A673 (cell line): Measurements from ENCODE around the gene CWC15. TPM values are rescaled to one million over a fixed set of nuclear protein-coding genes. Genes with fewer than 3 reads are reported as not detected.

Experiments
- BruUV-seq: library from RNA; stranded (reverse); fragments of 400-500 nt; replicated peaks from 2 replicates; lab custom pipeline; 2021; lab: Mats Ljungman, UMichigan
- CTCF ChIA-PET: fragments of 300-600 bp; sonication (Branson Sonifier 250); formaldehyde crosslinking; loops from one replicate; lab custom pipeline; 2022; ENCODE audit warnings: antibody characterized with exemption; lab: Charles Lee
- POLR2A ChIA-PET: fragments of 300-600 bp; sonication (Branson Sonifier 250); formaldehyde crosslinking; loops from one replicate; lab custom pipeline; 2022; ENCODE audit warnings: antibody characterized with exemption; ENCODE audit not compliant: low non-redundant PET; lab: Charles Lee
- DNase-seq: peaks from one replicate; pipeline ENCODE4 v3.0.0-alpha.2; 2015; ENCODE audit warnings: low spot score
- H3K27ac ChIP-seq: fragments of 200-600 bp; sonication (generic); 2 replicates; pipeline ENCODE4 v1.5.1; 2016; ENCODE audit warnings: mixed run types, low read depth, mild to moderate bottlenecking, mixed read lengths, antibody characterized with exemption, low read length; ENCODE audit not compliant: poor library complexity, severe bottlenecking
- H3K27me3 ChIP-seq: fragments of 200-600 bp; sonication (generic); replicated peaks from 2 replicates; pipeline ENCODE4 v1.6.1; 2017; ENCODE audit warnings: mixed run types, low read depth, mild to moderate bottlenecking, mixed read lengths, antibody characterized with exemption, low read length; ENCODE audit not compliant: insufficient read depth, poor library complexity
- H3K36me3 ChIP-seq: fragments of 200-600 bp; sonication (generic); 2 replicates; pipeline ENCODE4 v1.6.1; 2016; ENCODE audit warnings: mixed run types, mild to moderate bottlenecking, mixed read lengths, antibody characterized with exemption, low read length; ENCODE audit not compliant: insufficient read depth, poor library complexity, severe bottlenecking
- H3K4me1 ChIP-seq: fragments of 200-600 bp; sonication (generic); 2 replicates; pipeline ENCODE4 v1.6.1; 2017; ENCODE audit warnings: mixed run types, mild to moderate bottlenecking, mixed read lengths, antibody characterized with exemption, low read length; ENCODE audit not compliant: insufficient read depth, poor library complexity, severe bottlenecking
- H3K4me3 ChIP-seq: fragments of 200-600 bp; sonication (generic); 2 replicates; pipeline ENCODE4 v1.5.1; 2016; ENCODE audit warnings: low read depth, mixed run types, mild to moderate bottlenecking, mixed read lengths, low read length; ENCODE audit not compliant: poor library complexity, severe bottlenecking
- H3K9me3 ChIP-seq: fragments of 200-600 bp; sonication (generic); 2 replicates; pipeline ENCODE4 v1.6.1; 2016; ENCODE audit warnings: mixed run types, low read depth, mild to moderate bottlenecking, mixed read lengths, antibody characterized with exemption, low read length; ENCODE audit not compliant: poor library complexity, severe bottlenecking
- EZH2 ChIP-seq: fragments of 200-600 bp; sonication (generic); IDR thresholded peaks from 2 replicates; pipeline ENCODE4 v1.6.1; 2017; ENCODE audit warnings: borderline replicate concordance, low read depth, mild to moderate bottlenecking, mixed read lengths, antibody characterized with exemption, low read length; ENCODE audit not compliant: poor library complexity, severe bottlenecking
- intact Hi-C: fragments of 100-400 bp; cut with micrococcal nuclease; formaldehyde crosslinking; loops from one replicate; pipeline ENCODE4 v1.10.0; 2022; ENCODE audit not compliant: unreplicated experiment
- total RNA-seq: library from RNA; stranded (reverse); gene quantifications from 2 replicates; pipeline ENCODE4 v1.2.3, GENCODE V29; 2021
- TF ChIP-seq, protein P1 (sequence below): fragments of 300-800, 200-600 bp; sonication (generic); conservative IDR thresholded peaks from 2 replicates; pipeline ENCODE4 v1.5.1; 2017; ENCODE audit warnings: low read depth, mild to moderate bottlenecking, antibody characterized with exemption, low read length, moderate library complexity, mixed read lengths

Gene CWC15
- total RNA-seq, 1 experiment from 2014 or later = 86.7 TPM

DNA sequence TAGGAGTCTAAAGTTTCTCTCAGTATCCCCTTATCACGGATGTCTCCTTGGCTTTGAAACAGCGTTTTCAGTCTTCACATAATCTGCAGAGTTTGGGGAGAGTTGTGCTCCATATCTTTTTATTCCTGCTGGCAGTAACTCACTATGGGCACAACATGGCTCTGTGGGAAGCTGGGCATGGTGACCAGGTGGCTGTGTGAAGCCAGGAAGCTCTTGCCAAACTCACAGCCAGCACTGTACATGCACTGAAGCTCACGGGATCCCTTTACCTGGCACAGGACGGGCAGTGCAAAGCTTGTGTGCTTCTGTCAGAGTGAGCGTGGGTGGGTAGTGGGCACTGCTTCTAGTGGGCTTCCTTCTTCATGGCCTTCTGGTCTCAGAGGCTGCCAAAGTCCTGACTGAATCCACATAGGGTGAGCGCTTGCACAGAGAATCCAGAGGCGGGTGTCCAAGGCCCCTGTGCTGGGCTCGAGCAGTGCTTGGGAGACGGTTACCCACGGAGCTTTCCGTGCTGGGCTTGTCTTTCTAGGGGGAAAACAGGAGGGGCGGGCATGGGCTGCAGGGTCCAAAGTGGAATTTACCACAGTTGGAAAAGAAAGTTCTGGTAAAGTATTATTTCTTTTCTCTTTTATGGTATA is 40.9 kb upstream of the CWC15 start:
- Histone ChIP-seq H3K27me3 (peaks cover 3% of the 10 kb centered on the region), H3K9me3 (no peaks in the 10 kb centered on the region), H3K4me1 (no peaks in the 10 kb centered on the region), H3K36me3 (no peaks in the 10 kb centered on the region), H3K4me3 (no peak overlapping the region), H3K27ac (no peak overlapping the region)
- intact Hi-C loops = no loop called here
- DNase-seq = no peak
- ChIA-PET CTCF (no interaction called here), POLR2A (no interaction called here)
- no peak for TF ChIP-seq EZH2
- TF ChIP-seq, protein P1, sequence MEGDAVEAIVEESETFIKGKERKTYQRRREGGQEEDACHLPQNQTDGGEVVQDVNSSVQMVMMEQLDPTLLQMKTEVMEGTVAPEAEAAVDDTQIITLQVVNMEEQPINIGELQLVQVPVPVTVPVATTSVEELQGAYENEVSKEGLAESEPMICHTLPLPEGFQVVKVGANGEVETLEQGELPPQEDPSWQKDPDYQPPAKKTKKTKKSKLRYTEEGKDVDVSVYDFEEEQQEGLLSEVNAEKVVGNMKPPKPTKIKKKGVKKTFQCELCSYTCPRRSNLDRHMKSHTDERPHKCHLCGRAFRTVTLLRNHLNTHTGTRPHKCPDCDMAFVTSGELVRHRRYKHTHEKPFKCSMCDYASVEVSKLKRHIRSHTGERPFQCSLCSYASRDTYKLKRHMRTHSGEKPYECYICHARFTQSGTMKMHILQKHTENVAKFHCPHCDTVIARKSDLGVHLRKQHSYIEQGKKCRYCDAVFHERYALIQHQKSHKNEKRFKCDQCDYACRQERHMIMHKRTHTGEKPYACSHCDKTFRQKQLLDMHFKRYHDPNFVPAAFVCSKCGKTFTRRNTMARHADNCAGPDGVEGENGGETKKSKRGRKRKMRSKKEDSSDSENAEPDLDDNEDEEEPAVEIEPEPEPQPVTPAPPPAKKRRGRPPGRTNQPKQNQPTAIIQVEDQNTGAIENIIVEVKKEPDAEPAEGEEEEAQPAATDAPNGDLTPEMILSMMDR = no peak
- BruUV-seq = no TSS peak

DNA sequence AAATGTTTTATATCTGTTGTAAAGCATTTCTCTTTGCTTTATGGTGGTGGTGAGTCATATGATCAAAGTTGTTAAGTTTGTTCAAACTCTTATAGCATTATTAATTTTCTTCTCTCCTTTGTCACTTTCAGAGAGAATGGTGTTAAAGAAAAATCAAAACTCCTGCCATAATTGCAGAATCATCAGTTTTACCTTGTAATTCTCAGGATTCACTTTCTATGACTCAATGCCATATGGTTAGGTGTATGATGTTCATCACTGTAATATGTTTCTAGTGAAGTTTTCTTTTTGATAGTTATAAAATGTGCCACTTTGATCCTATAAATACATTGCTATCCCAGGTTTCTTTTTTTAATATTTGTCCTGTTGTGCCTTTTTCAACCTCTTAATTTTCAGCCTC is 38.0 kb upstream of the CWC15 start:
- CTCF ChIA-PET = no interaction called here
- no TSS peak for BruUV-seq

DNA sequence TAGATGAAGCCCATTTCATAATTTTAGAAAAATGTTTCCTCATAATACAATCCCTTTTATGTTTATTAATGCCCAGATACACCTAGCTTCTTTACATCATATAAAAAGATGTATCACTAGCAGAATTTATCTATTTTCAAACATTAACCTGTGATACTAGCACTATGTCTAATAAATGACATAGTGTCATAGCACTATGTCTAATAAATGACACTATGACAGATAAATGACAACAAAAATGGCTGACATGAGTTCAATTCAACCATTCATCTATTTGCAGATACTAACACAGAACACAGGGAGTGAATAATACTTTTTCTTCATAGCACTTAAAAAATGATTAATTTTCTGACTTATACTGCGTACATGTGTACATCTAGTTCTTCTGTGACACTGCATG is 32.3 kb upstream of the CWC15 start:
- intact Hi-C loops = no loop called here
- POLR2A ChIA-PET = no interaction called here
- CTCF ChIA-PET = no interaction called here

More for the DNA sequence above, 38.0 kb upstream of the CWC15 start:
- Histone ChIP-seq H3K4me3 (no peak overlapping the region), H3K27ac (no peak overlapping the region), H3K9me3 (no peaks in the 10 kb centered on the region), H3K27me3 (peaks cover 3% of the 10 kb centered on the region), H3K4me1 (no peaks in the 10 kb centered on the region), H3K36me3 (no peaks in the 10 kb centered on the region)
- no peak for DNase-seq
- POLR2A ChIA-PET = no interaction called here
- intact Hi-C loops = no loop called here
- TF ChIP-seq EZH2 = no peak
- TF ChIP-seq, protein P1 = no peak

More for the DNA sequence above, 32.3 kb upstream of the CWC15 start:
- Histone ChIP-seq H3K9me3 (no peaks in the 10 kb centered on the region), H3K27me3 (peaks cover 2% of the 10 kb centered on the region), H3K4me1 (no peaks in the 10 kb centered on the region), H3K36me3 (no peaks in the 10 kb centered on the region), H3K4me3 (no peak overlapping the region), H3K27ac (no peak overlapping the region)
- TF ChIP-seq, protein P1 = no peak
- TF ChIP-seq EZH2 = no peak
- no peak for DNase-seq
- BruUV-seq = no TSS peak
